ENCODE measurements around the gene NOTCH1.

The NOTCH1 gene

GRCh38 chr9:136513191-136513590 lies 32.7 kb downstream of the NOTCH1 start:
- no peak for DNase-seq
- intact Hi-C loops (cut with DNase I), result loop anchor here (2.0 kb wide), 1 partner anchor 32 kb away; no protein-coding TSS in a partner anchor

- intact Hi-C loops (cut with DNase I), result loop anchor here (2.0 kb wide), 1 partner anchor 32 kb away; no protein-coding TSS in a partner anchor
- peak in 6 of 42 donors; percentile 40 to 73 (median 44) for DNase-seq
Measured at GRCh38 chr9:136512651-136513071, 33.2 kb downstream of the NOTCH1 start.

- DNase-seq, result peak; percentile 69 to 95 (median 87)
- intact Hi-C loops (cut with DNase I), result loop anchor here (2.0 kb wide), 1 partner anchor 33 kb away; no protein-coding TSS in a partner anchor
Measured at GRCh38 chr9:136511670-136512592, 33.9 kb downstream of the NOTCH1 start.

GRCh38 chr9:136511144-136511669 lies 34.6 kb downstream of the NOTCH1 start:
- intact Hi-C loops (cut with DNase I), result no loop called here
- DNase-seq, result no peak

GRCh38 chr9:136510561-136510960 lies 35.3 kb downstream of the NOTCH1 start:
- DNase-seq, result no peak
- intact Hi-C loops (cut with DNase I), result no loop called here

GRCh38 chr9:136509549-136509948 lies 36.3 kb downstream of the NOTCH1 start:
- intact Hi-C loops (cut with DNase I), result no loop called here

GRCh38 chr9:136508729-136509500 lies 36.9 kb downstream of the NOTCH1 start:
- no peak for DNase-seq
- intact Hi-C loops (cut with DNase I), result no loop called here

More at GRCh38 chr9:136509549-136509948, 36.3 kb downstream of the NOTCH1 start:
- DNase-seq, result no peak

GRCh38 chr9:136507992-136508375 lies 37.9 kb downstream of the NOTCH1 start:
- DNase-seq, result no peak
- intact Hi-C loops (cut with DNase I), result no loop called here

GRCh38 chr9:136507221-136507991 lies 38.4 kb downstream of the NOTCH1 start:
- DNase-seq, result no peak
- intact Hi-C loops (cut with DNase I), result no loop called here

GRCh38 chr9:136506425-136506824 lies 39.4 kb downstream of the NOTCH1 start:
- intact Hi-C loops (cut with DNase I), result no loop called here

GRCh38 chr9:136505406-136506403 lies 40.1 kb downstream of the NOTCH1 start:
- intact Hi-C loops (cut with DNase I), result no loop called here
- no peak for DNase-seq

More at GRCh38 chr9:136506425-136506824, 39.4 kb downstream of the NOTCH1 start:
- no peak for DNase-seq

GRCh38 chr9:136504512-136505348 lies 41.1 kb downstream of the NOTCH1 start:
- intact Hi-C loops (cut with DNase I), result no loop called here
- no peak for DNase-seq

GRCh38 chr9:136502940-136503550 lies 42.8 kb downstream of the NOTCH1 start:
- DNase-seq, result no peak
- intact Hi-C loops (cut with DNase I), result no loop called here

- DNase-seq, result no peak
- intact Hi-C loops (cut with DNase I), result no loop called here
Measured at GRCh38 chr9:136502196-136502595, 43.7 kb downstream of the NOTCH1 start.

GRCh38 chr9:136501686-136502085 lies 44.2 kb downstream of the NOTCH1 start:
- intact Hi-C loops (cut with DNase I), result no loop called here
- no peak for DNase-seq
